CD4-positive, alpha-beta T cell (primary cell): ENCODE results near the gene VPS4B. TPM values are rescaled to one million over a fixed set of nuclear protein-coding genes. Genes with fewer than 3 reads are reported as not detected.
A peak's percentile ranks its signal among the peaks of the same experiment; 100 is the strongest.

ENCODE experiments used
- ATAC-seq: fragments of 200-7000 bp; cut with Tn5 transposase; one replicate; pipeline ENCODE4 v1.10.0; 2022; ENCODE audit warnings: mild to moderate bottlenecking; ENCODE audit not compliant: poor library complexity
- CTCF ChIA-PET: fragments of 350-600 bp; sonication (Branson Sonifier 250); formaldehyde crosslinking; loops from one replicate; lab custom pipeline; 2021; ENCODE audit warnings: antibody characterized with exemption, inconsistent platforms; lab: Charles Lee
- POLR2A ChIA-PET: fragments of 350-600 bp; sonication (Branson Sonifier 250); formaldehyde crosslinking; loops from one replicate; lab custom pipeline; 2021; ENCODE audit warnings: antibody characterized with exemption, inconsistent platforms; lab: Charles Lee
- DNase-seq, 14 experiments: peaks; one replicate each; pipeline ENCODE4 v3.0.0-alpha.2; 2013 to 2020; ENCODE audit warnings: mixed read lengths in 2 of 14
- H3K27ac ChIP-seq, 2 donors: one replicate each; pipeline versions ENCODE4 v1.5.1 to v1.7.0; 2013; ENCODE audit warnings: low read length in 2 of 2, low read depth in 1 of 2, mild to moderate bottlenecking in 1 of 2
- H3K27me3 ChIP-seq, 2 experiments: 1 replicate in 1 of 2; 2 replicates in 1 of 2; pipeline versions ENCODE4 v1.6.1 to v1.7.0; 2013; ENCODE audit warnings: low read length in 2 of 2, control low read depth in 1 of 2, mild to moderate bottlenecking in 1 of 2, moderate library complexity in 1 of 2; ENCODE audit not compliant: insufficient read depth in 2 of 2, control insufficient read depth in 1 of 2
- H3K36me3 ChIP-seq: one replicate; pipeline ENCODE4 v1.6.1; 2013; ENCODE audit warnings: low read length, control low read depth; ENCODE audit not compliant: insufficient read depth
- H3K4me1 ChIP-seq: one replicate; pipeline ENCODE4 v1.6.1; 2013; ENCODE audit warnings: low read length, control low read depth; ENCODE audit not compliant: insufficient read depth
- H3K4me3 ChIP-seq: one replicate; pipeline ENCODE4 v1.5.1; 2013; ENCODE audit warnings: mild to moderate bottlenecking, low read length, moderate library complexity
- H3K9me3 ChIP-seq, 2 experiments: 1 replicate in 1 of 2; 2 replicates in 1 of 2; pipeline versions ENCODE4 v1.6.1 to v1.7.0; 2013; ENCODE audit warnings: low read length in 2 of 2, mild to moderate bottlenecking in 2 of 2, control low read depth in 1 of 2, moderate library complexity in 1 of 2; ENCODE audit not compliant: control insufficient read depth in 1 of 2, insufficient read depth in 1 of 2
- H3K27ac Mint-ChIP-seq: one replicate; pipeline ENCODE4 v1.8.0; 2020; ENCODE audit warnings: mixed read lengths
- H3K27me3 Mint-ChIP-seq: one replicate; pipeline ENCODE4 v1.8.0; 2021; ENCODE audit warnings: mixed read lengths
- H3K36me3 Mint-ChIP-seq: one replicate; pipeline ENCODE4 v1.8.0; 2021; ENCODE audit warnings: low read depth, mixed read lengths
- H3K4me1 Mint-ChIP-seq: one replicate; pipeline ENCODE4 v1.8.0; 2021; ENCODE audit warnings: low read depth, mixed read lengths
- H3K4me3 Mint-ChIP-seq: one replicate; pipeline ENCODE4 v1.8.0; 2020; ENCODE audit warnings: mild to moderate bottlenecking, mixed read lengths
- H3K9me3 Mint-ChIP-seq: one replicate; pipeline ENCODE4 v1.8.0; 2020; ENCODE audit warnings: mixed read lengths
- CTCF ChIP-seq: fragments of 200-600 bp; IDR thresholded peaks from one replicate; pipeline ENCODE4 v1.8.0; 2022; ENCODE audit warnings: antibody characterized with exemption, mild to moderate bottlenecking
- intact Hi-C, 2 experiments: fragments of 100-400 bp; cut with DNase I in 1 of 2; cut with micrococcal nuclease in 1 of 2; formaldehyde crosslinking; loops; one replicate each; pipeline versions ENCODE4 v1.15.1 to v1.9.0; 2023 to 2025; cut with DNase I, micrococcal nuclease
- total RNA-seq, 174 experiments: library from RNA in 2 of 174; stranded (reverse) in 2 of 174; gene quantifications; one replicate each; pipeline ENCODE4 v1.2.3 and lab custom pipeline; 2021 to 2026

VPS4B gene
- total RNA-seq, 2 experiments from 2014 or later, result 46.0 to 50.8 TPM

GRCh38 chr18:63439334-63439733, 17.1 kb upstream of the VPS4B start:
- TF ChIP-seq CTCF, result peak; percentile 95
- no peaks in the 10 kb centered on the region for H3K4me1 Mint-ChIP-seq
- no peak overlapping the region for H3K4me3 ChIP-seq
- H3K27me3 Mint-ChIP-seq, result peaks cover 21% of the 10 kb centered on the region
- no peaks in the 10 kb centered on the region for H3K27me3 ChIP-seq
- peak; percentile 7 to 79 (median 32) for DNase-seq
- no peak overlapping the region for H3K27ac ChIP-seq
- H3K27ac Mint-ChIP-seq, result no peak overlapping the region
- no peaks in the 10 kb centered on the region for H3K36me3 Mint-ChIP-seq
- CTCF ChIA-PET, result interaction anchor here (0.6 to 2.1 kb wide), 21 partner anchors 10 to 801 kb away, joined by 3 to 28 read pairs (median 4); partner anchors contain the start of gene VPS4B
- ATAC-seq, result peak; percentile 79
- intact Hi-C loops, result loop anchor here (1.0 to 5.0 kb wide), 4 partner anchors 97 to 423 kb away; no protein-coding TSS in a partner anchor
- no peaks in the 10 kb centered on the region for H3K9me3 Mint-ChIP-seq
- H3K9me3 ChIP-seq, result no peaks in the 10 kb centered on the region
- H3K4me1 ChIP-seq, result no peaks in the 10 kb centered on the region
- POLR2A ChIA-PET, result interaction anchor here (0.6 to 1.2 kb wide), 4 partner anchors 17 to 723 kb away, joined by 3 to 5 read pairs (median 4); partner anchors contain the start of gene VPS4B
- no peak overlapping the region for H3K4me3 Mint-ChIP-seq
- no peaks in the 10 kb centered on the region for H3K36me3 ChIP-seq

GRCh38 chr18:63438181-63438580, 15.9 kb upstream of the VPS4B start:
- Histone ChIP-seq H3K27me3 (no peaks in the 10 kb centered on the region), H3K27ac (no peak overlapping the region), H3K4me1 (no peaks in the 10 kb centered on the region), H3K9me3 (no peaks in the 10 kb centered on the region), H3K4me3 (no peak overlapping the region), H3K36me3 (no peaks in the 10 kb centered on the region)
- ChIA-PET CTCF (interaction anchor here (1.3 to 2.1 kb wide), 5 partner anchors 40 to 800 kb away, joined by 4 to 28 read pairs (median 5); partner anchors contain the start of gene PHLPP1), POLR2A (interaction anchor here (0.6 kb wide), 1 partner anchor 277 kb away, joined by 4 read pairs; no protein-coding TSS in a partner anchor)
- no peak for TF ChIP-seq CTCF
- intact Hi-C loops, result loop anchor here in 1 of 2 experiments (1.0 to 5.0 kb wide), 2 partner anchors 116 to 422 kb away; no protein-coding TSS in a partner anchor
- no peak overlapping the region for H3K27ac Mint-ChIP-seq
- no peaks in the 10 kb centered on the region for H3K4me1 Mint-ChIP-seq
- no peaks in the 10 kb centered on the region for H3K36me3 Mint-ChIP-seq
- no peak overlapping the region for H3K4me3 Mint-ChIP-seq
- DNase-seq (no peak), ATAC-seq (no peak)
- peaks cover 23% of the 10 kb centered on the region for H3K27me3 Mint-ChIP-seq
- no peaks in the 10 kb centered on the region for H3K9me3 Mint-ChIP-seq

DNA sequence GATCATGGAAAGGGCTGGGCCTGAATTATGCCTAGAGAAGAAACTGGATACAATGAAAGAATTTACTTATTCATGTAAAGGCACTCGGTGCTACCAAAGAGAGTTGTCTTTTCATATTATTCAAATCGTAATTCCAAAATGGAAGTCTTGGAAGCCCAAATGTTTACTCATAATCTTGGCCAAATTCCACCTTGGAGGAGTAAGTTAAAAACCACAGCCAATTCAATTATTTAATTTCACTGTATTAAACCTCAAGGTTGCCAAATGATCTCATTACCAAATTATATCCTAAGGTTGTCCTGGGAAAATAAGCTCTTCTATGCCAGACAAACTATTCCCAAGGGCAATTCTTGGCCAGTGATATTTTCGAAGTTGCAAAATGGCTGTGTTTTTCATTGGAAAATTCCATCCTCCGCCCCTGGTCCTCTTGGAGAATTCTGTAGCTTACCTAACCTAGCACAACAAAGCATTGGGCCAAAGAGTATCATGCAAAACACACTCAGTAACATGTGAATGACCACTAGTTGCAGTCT, 11.1 kb upstream of the VPS4B start:
- H3K36me3 Mint-ChIP-seq, result no peaks in the 10 kb centered on the region
- Histone ChIP-seq H3K4me1 (no peaks in the 10 kb centered on the region), H3K36me3 (no peaks in the 10 kb centered on the region), H3K27ac (no peak overlapping the region), H3K9me3 (no peaks in the 10 kb centered on the region), H3K4me3 (no peak overlapping the region), H3K27me3 (peaks cover 0 to 10% of the 10 kb centered on the region in 2 experiments)
- no peak overlapping the region for H3K4me3 Mint-ChIP-seq
- DNase-seq (no peak), ATAC-seq (no peak)
- no peak for TF ChIP-seq CTCF
- no peaks in the 10 kb centered on the region for H3K9me3 Mint-ChIP-seq
- CTCF ChIA-PET, result no interaction called here
- H3K27ac Mint-ChIP-seq, result no peak overlapping the region
- no peaks in the 10 kb centered on the region for H3K4me1 Mint-ChIP-seq
- POLR2A ChIA-PET, result no interaction called here
- intact Hi-C loops, result no loop called here
- H3K27me3 Mint-ChIP-seq, result peaks cover 49% of the 10 kb centered on the region
